DND-41 (cell line): ENCODE results near the gene C10orf62.

Experiments
- ATAC-seq: fragments of 200-7000 bp; cut with Tn5 transposase; 3 replicates; pipeline ENCODE4 v1.9.1; 2021; ENCODE audit warnings: low read depth; ENCODE audit not compliant: insufficient read depth
- DNase-seq: peaks from one replicate; pipeline ENCODE4 v3.0.0-alpha.2; 2020
- H2AFZ ChIP-seq: 2 replicates; pipeline ENCODE4 v1.6.0; 2012; ENCODE audit warnings: low read depth, low read length
- H3K27ac ChIP-seq: 2 replicates; pipeline ENCODE4 v1.5.1; 2012; ENCODE audit warnings: low read length, inconsistent platforms
- H3K27me3 ChIP-seq: fragments of 200-600 bp; sonication (generic); 2 replicates; pipeline ENCODE4 v1.6.0; 2012; ENCODE audit warnings: low read length, mild to moderate bottlenecking, inconsistent platforms; ENCODE audit not compliant: insufficient read depth, poor library complexity
- H3K36me3 ChIP-seq: 2 replicates; pipeline ENCODE4 v1.5.1; 2012; ENCODE audit warnings: low read length, inconsistent platforms; ENCODE audit not compliant: insufficient read depth
- H3K4me1 ChIP-seq: 2 replicates; pipeline ENCODE4 v1.5.1; 2012; ENCODE audit warnings: mild to moderate bottlenecking, low read length; ENCODE audit not compliant: insufficient read depth
- H3K4me2 ChIP-seq: 2 replicates; pipeline ENCODE4 v1.6.0; 2012; ENCODE audit warnings: mild to moderate bottlenecking, moderate library complexity, low read length, inconsistent platforms; ENCODE audit not compliant: insufficient read depth
- H3K4me3 ChIP-seq, 2 experiments: fragments of 200-600 bp in 1 of 2; shearing (Covaris generic) in 1 of 2; 2 replicates each; pipeline ENCODE4 v1.5.1; 2012 to 2016; ENCODE audit warnings: inconsistent platforms in 2 of 2, low read length in 2 of 2, mild to moderate bottlenecking in 2 of 2, low read depth in 1 of 2, moderate library complexity in 1 of 2
- H3K79me2 ChIP-seq: 2 replicates; pipeline ENCODE4 v1.6.0; 2012; ENCODE audit warnings: low read length, inconsistent platforms; ENCODE audit not compliant: insufficient read depth
- H3K9ac ChIP-seq: 2 replicates; pipeline ENCODE4 v1.6.0; 2012; ENCODE audit warnings: low read depth, mild to moderate bottlenecking, inconsistent platforms, low read length, moderate library complexity
- H3K9me3 ChIP-seq: 2 replicates; pipeline ENCODE4 v1.5.1; 2012; ENCODE audit warnings: low read length, moderate library complexity, mild to moderate bottlenecking, inconsistent platforms; ENCODE audit not compliant: insufficient read depth, severe bottlenecking
- H4K20me1 ChIP-seq: 2 replicates; pipeline ENCODE4 v1.6.0; 2012; ENCODE audit warnings: low read length; ENCODE audit not compliant: insufficient read depth
- EZH2 ChIP-seq: IDR thresholded peaks from 3 replicates; pipeline ENCODE4 v1.6.1; 2012; ENCODE audit warnings: borderline replicate concordance, low read depth, mild to moderate bottlenecking, moderate library complexity, low read length, inconsistent platforms; ENCODE audit not compliant: severe bottlenecking
- TF ChIP-seq, protein P1 (sequence below): IDR thresholded peaks from 2 replicates; pipeline ENCODE4 v1.5.1; 2012; ENCODE audit warnings: borderline replicate concordance, low read length, moderate library complexity, mild to moderate bottlenecking; ENCODE audit not compliant: poor library complexity, severe bottlenecking; ENCODE audit errors: extremely low read depth

The C10orf62 gene

DNA sequence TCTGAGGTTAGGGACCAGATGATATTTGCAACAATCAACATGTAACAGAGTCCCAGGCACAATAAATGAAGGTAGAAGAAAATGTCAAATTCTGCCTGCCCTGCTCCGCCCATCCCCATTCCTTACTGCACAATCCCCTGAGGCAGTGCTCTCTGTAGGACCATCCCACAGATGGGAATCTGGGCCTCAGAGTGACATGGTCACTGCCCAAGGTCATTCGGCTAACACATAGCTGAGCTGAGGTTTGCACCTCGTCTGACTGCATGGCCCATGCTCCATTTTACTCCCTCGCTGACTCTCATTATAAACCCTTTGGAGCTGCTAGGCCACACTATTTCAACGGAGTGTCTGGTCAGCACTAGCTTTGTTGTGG, 4.1 kb upstream of the C10orf62 start:
- H4K20me1 ChIP-seq = no peaks in the 10 kb centered on the region; the same call in 1 of the 2 replicates
- TF ChIP-seq EZH2 = no peak
- TF ChIP-seq, protein P1, sequence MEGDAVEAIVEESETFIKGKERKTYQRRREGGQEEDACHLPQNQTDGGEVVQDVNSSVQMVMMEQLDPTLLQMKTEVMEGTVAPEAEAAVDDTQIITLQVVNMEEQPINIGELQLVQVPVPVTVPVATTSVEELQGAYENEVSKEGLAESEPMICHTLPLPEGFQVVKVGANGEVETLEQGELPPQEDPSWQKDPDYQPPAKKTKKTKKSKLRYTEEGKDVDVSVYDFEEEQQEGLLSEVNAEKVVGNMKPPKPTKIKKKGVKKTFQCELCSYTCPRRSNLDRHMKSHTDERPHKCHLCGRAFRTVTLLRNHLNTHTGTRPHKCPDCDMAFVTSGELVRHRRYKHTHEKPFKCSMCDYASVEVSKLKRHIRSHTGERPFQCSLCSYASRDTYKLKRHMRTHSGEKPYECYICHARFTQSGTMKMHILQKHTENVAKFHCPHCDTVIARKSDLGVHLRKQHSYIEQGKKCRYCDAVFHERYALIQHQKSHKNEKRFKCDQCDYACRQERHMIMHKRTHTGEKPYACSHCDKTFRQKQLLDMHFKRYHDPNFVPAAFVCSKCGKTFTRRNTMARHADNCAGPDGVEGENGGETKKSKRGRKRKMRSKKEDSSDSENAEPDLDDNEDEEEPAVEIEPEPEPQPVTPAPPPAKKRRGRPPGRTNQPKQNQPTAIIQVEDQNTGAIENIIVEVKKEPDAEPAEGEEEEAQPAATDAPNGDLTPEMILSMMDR = no peak
- no peaks in the 10 kb centered on the region for H3K36me3 ChIP-seq
- DNase-seq (no peak), ATAC-seq (no peak)
- peaks cover 7% of the 10 kb centered on the region for H3K27me3 ChIP-seq
- no peaks in the 10 kb centered on the region for H3K79me2 ChIP-seq
- H3K4me1 ChIP-seq = no peaks in the 10 kb centered on the region
- no peak overlapping the region for H3K4me3 ChIP-seq
- H3K9ac ChIP-seq = no peak overlapping the region
- H3K9me3 ChIP-seq = no peaks in the 10 kb centered on the region
- no peak overlapping the region for H3K27ac ChIP-seq
- no peak overlapping the region for H3K4me2 ChIP-seq
- H2AFZ ChIP-seq = no peak overlapping the region

DNA sequence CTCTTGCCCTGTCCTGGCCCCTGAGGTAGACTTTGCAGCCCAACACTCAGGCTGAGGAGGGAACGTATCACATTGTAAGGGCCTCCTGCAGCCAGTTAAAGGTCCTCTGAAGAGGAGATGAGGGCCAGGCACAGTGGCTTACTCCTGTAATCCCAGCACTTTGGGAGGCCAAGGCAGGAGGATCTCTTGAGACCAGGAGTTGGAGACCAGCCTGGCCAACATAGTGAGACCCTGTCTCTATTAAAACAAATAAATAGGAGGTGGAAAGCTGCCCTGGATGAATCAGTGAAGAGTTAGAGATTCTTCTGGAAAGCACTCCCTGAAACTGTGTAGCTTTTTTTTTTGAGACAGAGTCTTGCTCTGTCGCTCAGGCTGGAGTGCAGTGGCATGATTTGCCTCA, 2.3 kb upstream of the C10orf62 start:
- Histone ChIP-seq H3K4me3 (no peak overlapping the region), H3K27ac (no peak overlapping the region), H3K27me3 (peaks cover 12% of the 10 kb centered on the region), H3K9ac (no peak overlapping the region), H4K20me1 (no peaks in the 10 kb centered on the region; the same call in 1 of the 2 replicates), H3K4me1 (no peaks in the 10 kb centered on the region), H3K9me3 (no peaks in the 10 kb centered on the region), H2AFZ (no peak overlapping the region; the same call in 1 of the 2 replicates), H3K36me3 (no peaks in the 10 kb centered on the region), H3K79me2 (no peaks in the 10 kb centered on the region), H3K4me2 (no peak overlapping the region)
- no peak for DNase-seq
- ATAC-seq = no peak
- TF ChIP-seq, protein P1 = no peak
- no peak for TF ChIP-seq EZH2

DNA sequence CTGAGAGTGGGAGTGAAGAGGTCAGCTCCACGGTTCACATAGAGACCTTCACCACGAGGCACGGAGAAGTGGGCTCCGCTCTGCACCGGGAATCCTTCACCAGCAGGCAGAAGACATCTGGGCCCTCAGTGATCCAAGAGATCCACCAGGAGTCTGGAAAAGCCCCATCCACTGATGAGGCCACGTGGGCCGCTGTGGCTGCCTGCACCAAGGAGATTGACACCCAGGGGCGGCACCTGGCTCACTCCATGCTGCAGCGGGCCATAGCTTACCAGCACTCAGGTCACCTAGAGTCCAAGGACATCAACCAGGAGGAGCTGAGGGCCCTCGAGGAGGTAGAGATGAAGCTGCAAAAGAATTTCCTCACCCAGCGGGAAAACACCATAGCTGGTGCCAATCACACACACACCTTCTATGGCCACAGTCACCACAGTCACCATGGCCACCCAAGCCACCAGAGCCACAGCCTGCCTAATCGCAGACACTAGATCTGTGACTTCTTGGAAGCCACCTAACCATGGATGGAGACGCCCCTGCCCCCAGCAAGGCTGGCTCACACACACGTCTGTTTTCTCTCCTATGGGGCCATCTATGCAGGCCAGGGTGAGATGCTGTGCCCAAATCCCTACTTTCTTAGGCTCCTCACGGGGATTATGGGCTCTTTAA, 694 bp downstream of the C10orf62 start:
- Histone ChIP-seq H3K4me2 (no peak overlapping the region), H3K27ac (no peak overlapping the region), H4K20me1 (no peaks in the 10 kb centered on the region; the same call in 1 of the 2 replicates), H3K4me3 (no peak overlapping the region), H3K79me2 (no peaks in the 10 kb centered on the region), H3K27me3 (peaks cover 12% of the 10 kb centered on the region), H3K9me3 (no peaks in the 10 kb centered on the region), H2AFZ (no peak overlapping the region), H3K36me3 (no peaks in the 10 kb centered on the region), H3K4me1 (no peaks in the 10 kb centered on the region), H3K9ac (no peak overlapping the region)
- no peak for DNase-seq
- TF ChIP-seq, protein P1 = no peak
- no peak for ATAC-seq
